H1 (cell line): ENCODE data around the gene ASXL2. TPM values are rescaled to one million over a fixed set of nuclear protein-coding genes. Genes with fewer than 3 reads are reported as not detected.

Source experiments
- CTCF ChIA-PET: fragments of 300-600 bp; sonication (Branson Sonifier 250); formaldehyde crosslinking; loops from one replicate; lab custom pipeline; 2021; ENCODE audit not compliant: partially characterized antibody; lab: Charles Lee
- POLR2A ChIA-PET: fragments of 300-600 bp; sonication (Branson Sonifier 250); formaldehyde crosslinking; loops from one replicate; lab custom pipeline; 2021; ENCODE audit warnings: inconsistent platforms; ENCODE audit not compliant: partially characterized antibody; lab: Charles Lee
- DNase-seq, 2 experiments: peaks; one replicate each; pipeline versions ENCODE4 v3.0.0 to v3.0.0-alpha.2; 2010 to 2022; ENCODE audit warnings: low spot score in 2 of 2, low read depth in 1 of 2, mixed read lengths in 1 of 2
- FAIRE-seq: peaks from 2 replicates; lab custom pipeline; 2011; peaks lifted over from hg19 to GRCh38; lab: Jason Lieb, UNC
- H2AFZ ChIP-seq: 2 replicates; pipeline ENCODE4 v1.8.1; 2012; ENCODE audit warnings: low read length, inconsistent platforms
- H2AK5ac ChIP-seq: 2 replicates; pipeline ENCODE4 v1.6.1; 2013; ENCODE audit warnings: low read depth, low read length
- H2BK120ac ChIP-seq: replicated peaks from 2 replicates; pipeline ENCODE3; 2013; ENCODE audit warnings: low read depth, low read length, inconsistent platforms
- H2BK12ac ChIP-seq: 2 replicates; pipeline ENCODE4 v1.6.1; 2013; ENCODE audit warnings: low read depth, low read length
- H2BK15ac ChIP-seq: 2 replicates; pipeline ENCODE4 v1.6.1; 2013; ENCODE audit warnings: low read length
- H2BK20ac ChIP-seq: 2 replicates; pipeline ENCODE4 v1.6.1; 2013; ENCODE audit warnings: low read length
- H2BK5ac ChIP-seq: 2 replicates; pipeline ENCODE4 v1.6.1; 2013; ENCODE audit warnings: low read depth, low read length
- H3K14ac ChIP-seq: 2 replicates; pipeline ENCODE4 v1.6.1; 2013; ENCODE audit warnings: inconsistent platforms; ENCODE audit not compliant: insufficient read length
- H3K18ac ChIP-seq: 2 replicates; pipeline ENCODE4 v1.6.1; 2013; ENCODE audit warnings: low read length; ENCODE audit errors: extremely low read depth
- H3K23ac ChIP-seq: 2 replicates; pipeline ENCODE4 v1.6.1; 2013; ENCODE audit warnings: inconsistent platforms; ENCODE audit not compliant: insufficient read length
- H3K23me2 ChIP-seq: 2 replicates; pipeline ENCODE4 v1.6.1; 2013; ENCODE audit warnings: low read depth, low read length
- H3K27ac ChIP-seq: 2 replicates; pipeline ENCODE4 v1.6.1; 2011; ENCODE audit warnings: low read depth, low read length, inconsistent platforms
- H3K27me3 ChIP-seq, 4 experiments: replicated peaks in 1 of 4; 1 replicate in 1 of 4; 2 replicates in 3 of 4; pipeline versions ENCODE4 v1.6.1 to v1.8.1; 2011 to 2013; ENCODE audit warnings: low read length in 3 of 4, mild to moderate bottlenecking in 3 of 4, inconsistent platforms in 2 of 4, mixed read lengths in 2 of 4, moderate library complexity in 1 of 4; ENCODE audit not compliant: control insufficient read depth in 3 of 4, insufficient read depth in 3 of 4; ENCODE audit errors: extremely low read depth in 1 of 4
- H3K36me3 ChIP-seq, 4 experiments: 2 replicates each; pipeline versions ENCODE4 v1.6.1 to v1.8.1; 2011 to 2013; ENCODE audit warnings: mild to moderate bottlenecking in 4 of 4, low read length in 3 of 4, moderate library complexity in 2 of 4, control low read depth in 1 of 4, inconsistent platforms in 1 of 4; ENCODE audit not compliant: insufficient read depth in 4 of 4, control insufficient read depth in 2 of 4
- H3K4ac ChIP-seq: replicated peaks from 2 replicates; pipeline ENCODE3; 2013; ENCODE audit warnings: low read length, low read depth, mixed read lengths, inconsistent platforms; ENCODE audit not compliant: insufficient read length
- H3K4me1 ChIP-seq, 4 experiments: replicated peaks in 1 of 4; 1 replicate in 1 of 4; 2 replicates in 3 of 4; pipeline versions ENCODE4 v1.6.1 to v1.8.1; 2011 to 2013; ENCODE audit warnings: low read length in 3 of 4, inconsistent platforms in 2 of 4, mixed read lengths in 1 of 4; ENCODE audit not compliant: insufficient read depth in 4 of 4, control insufficient read depth in 3 of 4
- H3K4me2 ChIP-seq, 2 experiments: 2 replicates each; pipeline versions ENCODE4 v1.6.1 to v1.8.1; 2011 to 2013; ENCODE audit warnings: low read depth in 2 of 2, low read length in 2 of 2, control low read depth in 1 of 2, inconsistent platforms in 1 of 2, mild to moderate bottlenecking in 1 of 2; ENCODE audit not compliant: insufficient read depth in 1 of 2
- H3K4me3 ChIP-seq, 4 experiments: fragments of 200-600, 300-600 bp in 1 of 4; sonication (generic), shearing (Covaris generic), sonication (Bioruptor Twin) in 1 of 4; 2 replicates each; pipeline versions ENCODE4 v1.5.1 to v1.8.1; 2011 to 2016; ENCODE audit warnings: low read length in 4 of 4, low read depth in 3 of 4, control low read depth in 2 of 4, inconsistent platforms in 2 of 4, mild to moderate bottlenecking in 2 of 4, mixed read lengths in 1 of 4, moderate library complexity in 1 of 4; ENCODE audit not compliant: insufficient read depth in 2 of 4; ENCODE audit errors: extremely low read depth in 1 of 4
- H3K56ac ChIP-seq: replicated peaks from 2 replicates; pipeline ENCODE3; 2013; ENCODE audit warnings: low read depth, mild to moderate bottlenecking, mixed read lengths, low read length, inconsistent platforms; ENCODE audit not compliant: insufficient read length
- H3K79me1 ChIP-seq: 2 replicates; pipeline ENCODE4 v1.6.1; 2013; ENCODE audit warnings: low read depth, low read length, control low read depth
- H3K79me2 ChIP-seq, 2 experiments: 2 replicates each; pipeline versions ENCODE4 v1.6.1 to v1.8.1; 2012 to 2013; ENCODE audit warnings: low read length in 2 of 2, mild to moderate bottlenecking in 2 of 2, inconsistent platforms in 1 of 2; ENCODE audit not compliant: insufficient read depth in 2 of 2, control insufficient read depth in 1 of 2
- H3K9ac ChIP-seq, 4 experiments: replicated peaks in 1 of 4; 1 replicate in 1 of 4; 2 replicates in 3 of 4; pipeline versions ENCODE4 v1.6.1 to v1.8.1; 2011 to 2013; ENCODE audit warnings: low read depth in 3 of 4, low read length in 3 of 4, control low read depth in 2 of 4, mild to moderate bottlenecking in 2 of 4, moderate library complexity in 2 of 4, inconsistent platforms in 1 of 4; ENCODE audit errors: extremely low read depth in 1 of 4
- H3K9me3 ChIP-seq, 2 experiments: 2 replicates each; pipeline versions ENCODE4 v1.6.1 to v1.8.1; 2012 to 2013; ENCODE audit warnings: mild to moderate bottlenecking in 2 of 2, moderate library complexity in 2 of 2, control low read depth in 1 of 2, inconsistent platforms in 1 of 2, low read depth in 1 of 2, low read length in 1 of 2, mixed read lengths in 1 of 2; ENCODE audit not compliant: insufficient read depth in 2 of 2
- H4K20me1 ChIP-seq, 2 experiments: replicated peaks in 1 of 2; 2 replicates each; pipeline versions ENCODE3 to v1.8.1; 2011 to 2013; ENCODE audit warnings: inconsistent platforms in 2 of 2, low read length in 2 of 2, mild to moderate bottlenecking in 1 of 2; ENCODE audit not compliant: insufficient read depth in 2 of 2, control insufficient read depth in 1 of 2
- H4K5ac ChIP-seq: 2 replicates; pipeline ENCODE4 v1.6.1; 2013; ENCODE audit warnings: low read length, low read depth, mixed read lengths, inconsistent platforms; ENCODE audit not compliant: insufficient read length
- H4K8ac ChIP-seq: 2 replicates; pipeline ENCODE4 v1.8.0; 2013; ENCODE audit warnings: mild to moderate bottlenecking, moderate library complexity, low read length, inconsistent platforms; ENCODE audit not compliant: insufficient read depth; ENCODE audit errors: extremely low read depth
- H4K91ac ChIP-seq: replicated peaks from 2 replicates; pipeline ENCODE3; 2013; ENCODE audit warnings: low read length, mixed read lengths, inconsistent platforms; ENCODE audit not compliant: insufficient read length
- CHD2 ChIP-seq: IDR thresholded peaks from 2 replicates; pipeline ENCODE4 v1.6.1; 2012; ENCODE audit warnings: low read length, improper control_type of control experiment
- FOSL1 ChIP-seq: IDR thresholded peaks from 2 replicates; pipeline ENCODE4 v1.6.1; 2011; ENCODE audit warnings: mild to moderate bottlenecking, low read depth, low read length, moderate library complexity; ENCODE audit not compliant: insufficient read depth
- HDAC6 ChIP-seq: IDR thresholded peaks from one replicate; pipeline ENCODE4 v1.7.1; 2012; ENCODE audit warnings: low read depth, mild to moderate bottlenecking, inconsistent platforms, low read length, moderate library complexity
- KDM5A ChIP-seq: fragments of 200-600 bp; IDR thresholded peaks from 2 replicates; pipeline ENCODE4 v1.7.1; 2012; ENCODE audit warnings: mild to moderate bottlenecking, low read length, inconsistent platforms, mixed read lengths
- NANOG ChIP-seq: IDR thresholded peaks from 2 replicates; pipeline ENCODE4 v1.6.1; 2011; ENCODE audit warnings: low read length, low read depth, mild to moderate bottlenecking, inconsistent platforms; ENCODE audit not compliant: insufficient read depth, poor library complexity, severe bottlenecking
- POU5F1 ChIP-seq: IDR thresholded peaks from 2 replicates; pipeline ENCODE4 v1.6.1; 2011; ENCODE audit warnings: low read depth, mild to moderate bottlenecking, low read length, moderate library complexity
- SRF ChIP-seq: IDR thresholded peaks from 2 replicates; pipeline ENCODE4 v1.6.1; 2011; ENCODE audit warnings: mild to moderate bottlenecking, low read depth, low read length, moderate library complexity
- USF2 ChIP-seq: IDR thresholded peaks from 2 replicates; pipeline ENCODE4 v1.6.1; 2011; ENCODE audit warnings: low read length, improper control_type of control experiment
- YY1 ChIP-seq: IDR thresholded peaks from 2 replicates; pipeline ENCODE4 v1.6.1; 2011; ENCODE audit warnings: low read depth, mild to moderate bottlenecking, low read length
- WGBS, 2 experiments: shearing (Covaris generic) in 1 of 2; methylation state at CpG; one replicate each; pipeline versions ENCODE4 v1.1.6 to v1.1.7; 2013 to 2015; ENCODE audit warnings: low lambda C conversion rate in 2 of 2, mixed read lengths in 2 of 2, inconsistent platforms in 1 of 2, low coverage in 1 of 2, missing lambda C conversion rate in 1 of 2; ENCODE audit not compliant: insufficient replicate concordance in 2 of 2, insufficient coverage in 1 of 2, insufficient read length in 1 of 2; ENCODE audit errors: extremely low coverage in 1 of 2, missing lambda C conversion rate in 1 of 2; 5-methylcytosine and 5-hydroxymethylcytosine counted together
- polyA plus RNA-seq, 7 experiments: library from polyadenylated mRNA; depleted of rRNA in 3 of 7; stranded (reverse) in 5 of 7; unstranded in 2 of 7; fragments of >200 nt in 5 of 7; fragments of 200-250 nt in 2 of 7; gene quantifications; 1 replicate in 5 of 7; 2 replicates in 1 of 7; 4 replicates in 1 of 7; pipeline versions ENCODE4 v1.2.1 to v1.2.3, GENCODE V29; 2011 to 2013; ENCODE audit warnings: missing spikeins in 2 of 7, mixed read lengths in 2 of 7
- total RNA-seq: library from RNA; stranded (reverse); fragmentation: NEBNext Ultra II Directional; extraction: Animal tissue kit (Norgen Biotek cat#: 25700); gene quantifications from 2 replicates; pipeline ENCODE4 v1.2.1, GENCODE V29; 2021

The ASXL2 gene
- total and polyA plus RNA-seq, 2 of the 8 experiments (the other 6 are each of a cell fraction or from before 2014, with no cell fraction given): 7.2 to 41.3 TPM

DNA sequence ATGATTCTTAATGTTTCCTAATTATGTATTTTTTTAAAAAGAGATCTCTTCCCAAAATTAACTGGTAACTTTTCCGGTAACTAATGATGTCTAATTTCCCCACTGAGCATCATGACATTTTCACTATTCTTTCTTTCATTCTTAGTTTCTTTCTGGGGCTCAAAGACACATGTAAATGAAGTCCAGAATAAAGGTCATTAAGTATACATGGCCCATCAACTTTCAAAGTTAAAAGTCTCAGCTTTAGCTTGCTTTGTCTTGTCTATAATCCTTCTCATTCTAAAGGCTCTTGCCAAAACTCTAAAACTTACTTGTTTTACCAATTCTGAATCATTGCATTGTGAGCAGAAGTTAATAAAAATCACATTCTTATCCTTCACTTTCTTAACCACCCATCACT, 53.6 kb downstream of the ASXL2 start:
- H3K4ac ChIP-seq: no peak overlapping the region
- no peak overlapping the region for H2BK120ac ChIP-seq
- no peak overlapping the region for H3K56ac ChIP-seq
- H3K23ac ChIP-seq: no peak overlapping the region
- H2BK5ac ChIP-seq: no peak overlapping the region
- H3K36me3 ChIP-seq: no peaks in the 10 kb centered on the region
- ChIA-PET POLR2A (no interaction called here), CTCF (interaction anchor here (1.0 to 1.4 kb wide), 3 partner anchors 10 to 121 kb away, joined by 3 read pairs; no protein-coding TSS in a partner anchor)
- peaks cover 0 to 12% of the 10 kb centered on the region in 2 experiments; a peak in 2 of 4 replicates for H3K79me2 ChIP-seq
- no peaks in the 10 kb centered on the region for H3K23me2 ChIP-seq
- no peak overlapping the region for H4K5ac ChIP-seq
- no peak overlapping the region for H2BK15ac ChIP-seq
- no peak overlapping the region for H2BK12ac ChIP-seq
- no peaks in the 10 kb centered on the region; a peak in 1 of 7 replicates for H3K4me1 ChIP-seq
- no peak for DNase-seq
- H3K4me3 ChIP-seq: no peak overlapping the region
- no peaks in the 10 kb centered on the region for H3K9me3 ChIP-seq
- no peak overlapping the region for H3K4me2 ChIP-seq
- H3K79me1 ChIP-seq: no peaks in the 10 kb centered on the region; the same call in 1 of the 2 replicates
- no peak for TF ChIP-seq YY1
- no peak for TF ChIP-seq SRF
- TF ChIP-seq NANOG: no peak
- no peak for TF ChIP-seq HDAC6
- no peak for TF ChIP-seq CHD2
- TF ChIP-seq KDM5A: no peak
- no peak for TF ChIP-seq FOSL1
- TF ChIP-seq USF2: no peak
- no peak for TF ChIP-seq POU5F1
- WGBS, 2 experiments: 85% methylated on average over 1 of the region's 1 CpG; no CpG with 5 or more reads in 1 of the 2 experiments
- H4K20me1 ChIP-seq: peaks cover 2 to 3% of the 10 kb centered on the region in 2 experiments
- no peak overlapping the region for H3K27ac ChIP-seq
- no peak overlapping the region for H4K8ac ChIP-seq
- H3K9ac ChIP-seq: no peak overlapping the region
- H2BK20ac ChIP-seq: no peak overlapping the region
- H3K27me3 ChIP-seq: no peaks in the 10 kb centered on the region
- no peak overlapping the region for H3K14ac ChIP-seq
- H4K91ac ChIP-seq: no peak overlapping the region
- H3K18ac ChIP-seq: no peak overlapping the region
- no peak for FAIRE-seq
- no peak overlapping the region for H2AK5ac ChIP-seq
- no peak overlapping the region for H2AFZ ChIP-seq
